GM12878 (cell line): ENCODE results near the gene ATP2C1. TPM values are rescaled to one million over a fixed set of nuclear protein-coding genes. Genes with fewer than 3 reads are reported as not detected.

Experiments used
- ATAC-seq: fragments of 200-7000 bp; cut with Tn5 transposase; 3 replicates; pipeline ENCODE4 v1.9.1; 2020; ENCODE audit warnings: mild to moderate bottlenecking, moderate library complexity
- BruUV-seq: library from RNA; stranded (reverse); fragments of 400-500 nt; replicated peaks from 2 replicates; lab custom pipeline; 2021; lab: Mats Ljungman, UMichigan
- CTCF ChIA-PET: fragments of 300-600 bp; sonication (Branson Sonifier 250); formaldehyde crosslinking; extraction: SDS; loops from one replicate; lab custom pipeline; 2021; ENCODE audit warnings: inconsistent platforms; lab: Yijun Ruan, JAX
- POLR2A ChIA-PET: fragments of 350-600 bp; formaldehyde crosslinking; extraction: SDS; loops from one replicate; lab custom pipeline; 2021; ENCODE audit warnings: inconsistent platforms; lab: Charles Lee
- RAD21 ChIA-PET: fragments of 300-600 bp; sonication (Branson Sonifier 250); formaldehyde crosslinking; loops from one replicate; lab custom pipeline; 2023; ENCODE audit warnings: antibody characterized with exemption; ENCODE audit not compliant: unreplicated experiment; lab: Charles Lee
- SMC1A ChIA-PET: fragments of 300-600 bp; sonication (Branson Sonifier 250); formaldehyde crosslinking; loops from one replicate; lab custom pipeline; 2023; ENCODE audit not compliant: unreplicated experiment, uncharacterized antibody; lab: Charles Lee
- DNase-seq: peaks from one replicate; pipeline ENCODE4 v3.0.0-alpha.2; 2011; ENCODE audit warnings: low read depth, low spot score
- FAIRE-seq: peaks from 3 replicates; lab custom pipeline; 2011; peaks lifted over from hg19 to GRCh38; lab: Jason Lieb, UNC
- H2AFZ ChIP-seq: 2 replicates; pipeline ENCODE4 v1.6.0; 2011; ENCODE audit warnings: low read depth, low read length, control low read depth; ENCODE audit not compliant: control insufficient read depth
- H3K27ac ChIP-seq: 2 replicates; pipeline ENCODE4 v1.5.1; 2011; ENCODE audit warnings: control low read depth; ENCODE audit not compliant: control insufficient read depth, insufficient read depth
- H3K27me3 ChIP-seq, 2 experiments: replicated peaks in 1 of 2; 2 replicates each; pipeline versions ENCODE4 v1.6.0 to v1.6.1; 2011; ENCODE audit warnings: low read length in 1 of 2; ENCODE audit not compliant: control insufficient read depth in 2 of 2, insufficient read depth in 2 of 2
- H3K36me3 ChIP-seq, 2 experiments: 2 replicates each; pipeline ENCODE4 v1.5.1; 2011; ENCODE audit warnings: low read length in 1 of 2; ENCODE audit not compliant: control insufficient read depth in 2 of 2, insufficient read depth in 2 of 2
- H3K4me1 ChIP-seq: 2 replicates; pipeline ENCODE4 v1.6.1; 2011; ENCODE audit warnings: mild to moderate bottlenecking, low read length, moderate library complexity, mixed read lengths; ENCODE audit not compliant: control insufficient read depth, insufficient read depth
- H3K4me2 ChIP-seq: 2 replicates; pipeline ENCODE4 v1.6.0; 2011; ENCODE audit warnings: control low read depth; ENCODE audit not compliant: control insufficient read depth, insufficient read depth
- H3K4me3 ChIP-seq: fragments of 200-600 bp; sonication (generic); 2 replicates; pipeline ENCODE4 v1.5.1; 2016
- H3K79me2 ChIP-seq: 2 replicates; pipeline ENCODE4 v1.6.0; 2011; ENCODE audit warnings: low read length; ENCODE audit not compliant: control insufficient read depth, insufficient read depth
- H3K9ac ChIP-seq: 2 replicates; pipeline ENCODE4 v1.8.0; 2011; ENCODE audit warnings: low read length, control low read depth, mixed read lengths; ENCODE audit not compliant: control insufficient read depth, insufficient read depth
- H3K9me3 ChIP-seq: replicated peaks from 3 replicates; pipeline ENCODE4 v1.5.1; 2011; ENCODE audit warnings: mild to moderate bottlenecking, low read length; ENCODE audit not compliant: control insufficient read depth, insufficient read depth
- H4K20me1 ChIP-seq: 2 replicates; pipeline ENCODE4 v1.6.0; 2011; ENCODE audit not compliant: control insufficient read depth, insufficient read depth
- CEBPZ ChIP-seq: fragments of 150-350 bp; IDR thresholded peaks from 2 replicates; pipeline ENCODE4 v1.6.1; 2016; ENCODE audit warnings: low read depth, low read length
- CTCF ChIP-seq, 3 experiments: IDR thresholded peaks in 2 of 3; conservative IDR thresholded peaks in 1 of 3; 2 replicates each; pipeline ENCODE4 v1.5.1; 2011; ENCODE audit warnings: low read depth in 3 of 3, low read length in 3 of 3, mild to moderate bottlenecking in 3 of 3, control low read depth in 2 of 3, moderate library complexity in 2 of 3, inconsistent platforms in 1 of 3, mixed read lengths in 1 of 3; ENCODE audit not compliant: control insufficient read depth in 2 of 3, insufficient read depth in 1 of 3; ENCODE audit errors: extremely low read depth in 1 of 3
- RAD21 ChIP-seq: IDR thresholded peaks from 2 replicates; pipeline ENCODE4 v1.6.1; 2011; ENCODE audit warnings: mild to moderate bottlenecking, low read depth, low read length, moderate library complexity; ENCODE audit not compliant: insufficient read depth
- SMC3 ChIP-seq: IDR thresholded peaks from 2 replicates; pipeline ENCODE4 v1.6.1; 2011; ENCODE audit warnings: low read length, improper control_type of control experiment, borderline replicate concordance
- WGBS: methylation state at CpG from one replicate; pipeline ENCODE4 v1.1.6; 2016; ENCODE audit warnings: low lambda C conversion rate; ENCODE audit not compliant: insufficient replicate concordance, insufficient coverage; ENCODE audit errors: missing lambda C conversion rate; 5-methylcytosine and 5-hydroxymethylcytosine counted together
- in situ Hi-C: fragments of 300-500 bp; cut with MboI; formaldehyde crosslinking; loops from 9 replicates; pipeline ENCODE4 v1.14.3; 2018; ENCODE audit warnings: mixed read lengths
- intact Hi-C: fragments of 100-400 bp; cut with micrococcal nuclease; formaldehyde crosslinking; loops from one replicate; pipeline ENCODE4 v1.14.2; 2022; ENCODE audit not compliant: unreplicated experiment
- polyA plus RNA-seq, 11 experiments: library from polyadenylated mRNA; depleted of rRNA in 4 of 11; unstranded in 6 of 11; stranded (reverse) in 5 of 11; fragments of >200 nt; fragmentation: Nextera tagmentation in 4 of 11; fragmentation: Illumina TruSeq in 1 of 11; extraction: Ambion mirVana in 4 of 11; extraction: Trizol in 1 of 11; gene quantifications; 1 replicate in 1 of 11; 2 replicates in 10 of 11; pipeline versions ENCODE4 v1.2.1 to v1.2.3, GENCODE V29; 2011 to 2016; ENCODE audit warnings: inconsistent platforms in 2 of 11, missing spikeins in 2 of 11, low read depth in 1 of 11
- total RNA-seq, 4 experiments: library from RNA; depleted of rRNA in 3 of 4; stranded (reverse); fragments of >200 nt in 3 of 4; fragmentation: Illumina TruSeq in 1 of 4; extraction: Trizol in 1 of 4; gene quantifications; 2 replicates each; pipeline versions ENCODE4 v1.2.1 to v1.2.3, GENCODE V29; 2013 to 2021

ATP2C1 gene
- total and polyA plus RNA-seq, 10 of the 15 experiments (the other 5 are each of a cell fraction or from before 2014, with no cell fraction given) = 20.6 to 116 (median 55.1) TPM

- intact Hi-C loops = loop anchor here (5.0 to 10.0 kb wide), 5 partner anchors 511 to 1149 kb away; no protein-coding TSS in a partner anchor
- ChIA-PET POLR2A (interaction anchor here (1.0 kb wide), 1 partner anchor 11 kb away, joined by 3 read pairs; no protein-coding TSS in a partner anchor), SMC1A (interaction anchor here (1.0 to 3.9 kb wide), 8 partner anchors 9 to 997 kb away, joined by 3 to 12 read pairs (median 3); no protein-coding TSS in a partner anchor), RAD21 (interaction anchor here (0.7 to 3.3 kb wide), 13 partner anchors 13 to 1177 kb away, joined by 3 to 16 read pairs (median 4); partner anchors contain the start of gene ATP2C1), CTCF (interaction anchor here (0.6 to 2.7 kb wide), 32 partner anchors 8 to 1475 kb away, joined by 3 to 22 read pairs (median 4); no protein-coding TSS in a partner anchor)
- Histone ChIP-seq H3K27ac (no peak overlapping the region), H3K4me3 (no peak overlapping the region), H3K9me3 (no peaks in the 10 kb centered on the region), H3K4me1 (no peaks in the 10 kb centered on the region), H2AFZ (no peak overlapping the region; the same call in 1 of the 2 replicates), H3K79me2 (no peaks in the 10 kb centered on the region), H3K36me3 (no peaks in the 10 kb centered on the region), H3K9ac (no peak overlapping the region), H4K20me1 (no peaks in the 10 kb centered on the region), H3K4me2 (no peak overlapping the region), H3K27me3 (no peaks in the 10 kb centered on the region)
- TF ChIP-seq CTCF (IDR thresholded peaks at IDR 0.05 in 2 of 3, conservative IDR thresholded peaks at IDR 0.05 in 1 of 3; ENCODE audit: control insufficient read depth in 2 of 3, extremely low read depth in 1 of 3, insufficient read depth in 1 of 3, low read depth in 3 of 3, low read length in 3 of 3) = peak; percentile 48 to 67 (median 57); a peak in 5 of 6 replicates
- peak; percentile 59 for TF ChIP-seq SMC3
- TF ChIP-seq RAD21 = peak; percentile 71
- TF ChIP-seq CEBPZ = no peak
- BruUV-seq = no TSS peak
- DNase-seq = no peak
- WGBS = 0% methylated on average over 1 of the region's 1 CpG
- in situ Hi-C loops = no loop called here
- ATAC-seq = peak; percentile 82
- FAIRE-seq = peak; percentile 92
Measured at GRCh38 chr3:131033480-131034080, 139.7 kb downstream of the ATP2C1 start.
